HG02759 (cell line): ENCODE measurements around the gene WWTR1.

ENCODE experiments used
- ATAC-seq: cut with Tn5 transposase; IDR thresholded peaks from one replicate; pipeline ENCODE4 v1.9.1; 2021; ENCODE audit warnings: mild to moderate bottlenecking, moderate library complexity; ENCODE audit not compliant: unreplicated experiment

WWTR1 gene

DNA sequence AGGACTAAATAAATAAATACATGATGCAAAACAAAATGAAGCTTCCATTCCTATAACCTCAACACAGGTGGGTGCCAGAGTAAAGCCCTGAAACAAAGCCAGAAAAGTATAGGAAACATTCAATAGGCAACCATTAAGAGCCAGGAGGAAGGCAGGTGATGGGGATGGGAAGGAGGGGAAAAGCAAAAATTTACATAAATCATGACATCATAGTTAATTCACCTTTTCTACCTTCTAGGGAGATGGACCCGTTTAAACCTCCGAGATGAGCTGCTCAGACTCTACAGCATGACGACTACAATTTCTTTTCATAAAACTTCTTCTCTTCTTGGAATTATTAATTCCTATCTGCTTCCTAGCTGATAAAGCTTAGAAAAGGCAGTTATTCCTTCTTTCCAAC, 155.4 kb downstream of the WWTR1 start:
- no peak for ATAC-seq

DNA sequence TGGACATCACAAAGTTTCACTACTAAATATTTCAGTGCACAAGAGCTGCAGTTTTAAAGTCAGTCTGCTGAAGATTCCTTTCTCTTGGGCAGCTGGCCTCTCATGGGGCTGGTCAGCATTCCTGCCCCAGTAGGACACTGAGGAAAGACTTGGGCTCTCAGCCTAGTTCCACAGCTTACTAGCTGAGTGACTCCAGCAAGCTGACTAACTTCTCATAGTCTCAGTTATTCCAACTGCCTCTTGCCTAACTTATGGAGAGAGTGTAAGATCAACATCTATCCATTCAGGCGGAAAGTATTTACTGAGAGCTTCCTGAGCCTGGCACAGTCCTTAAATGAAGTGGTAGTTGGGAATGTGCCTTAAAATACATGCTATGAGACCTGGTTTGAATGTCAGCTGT, 156.3 kb downstream of the WWTR1 start:
- ATAC-seq: no peak

DNA sequence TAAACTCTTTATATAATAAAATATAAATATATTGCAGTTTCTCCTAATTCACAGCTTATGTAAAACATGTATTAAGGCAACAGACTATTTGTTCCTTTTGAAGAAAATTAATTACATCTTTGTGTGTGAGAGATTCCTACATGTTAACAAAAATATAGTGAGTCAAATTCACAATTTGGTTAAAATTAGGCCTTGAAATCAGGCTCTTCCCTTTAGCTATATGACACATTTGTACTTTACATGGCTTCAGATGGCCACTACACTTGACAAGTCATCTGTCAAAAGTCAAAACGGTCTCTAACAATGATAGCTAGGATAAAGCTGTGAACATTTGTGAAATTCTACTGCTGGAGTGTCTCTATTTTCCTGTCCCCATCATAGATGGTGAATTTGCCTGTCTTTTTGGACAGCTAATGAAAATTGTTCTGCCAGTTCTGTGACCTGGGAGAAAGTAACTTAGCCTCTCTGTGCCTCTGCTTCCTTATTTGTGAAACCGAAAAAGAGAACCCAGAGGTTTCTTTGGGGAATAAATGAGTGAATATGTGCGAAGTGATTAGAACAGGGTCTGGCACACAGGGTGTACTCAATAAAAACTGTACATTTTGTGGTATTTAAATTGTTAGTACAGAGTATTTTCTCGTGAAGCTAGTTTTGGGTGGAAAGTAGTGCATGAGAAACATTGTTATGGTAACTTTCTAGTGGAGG, 159.7 kb downstream of the WWTR1 start:
- ATAC-seq: no peak

DNA sequence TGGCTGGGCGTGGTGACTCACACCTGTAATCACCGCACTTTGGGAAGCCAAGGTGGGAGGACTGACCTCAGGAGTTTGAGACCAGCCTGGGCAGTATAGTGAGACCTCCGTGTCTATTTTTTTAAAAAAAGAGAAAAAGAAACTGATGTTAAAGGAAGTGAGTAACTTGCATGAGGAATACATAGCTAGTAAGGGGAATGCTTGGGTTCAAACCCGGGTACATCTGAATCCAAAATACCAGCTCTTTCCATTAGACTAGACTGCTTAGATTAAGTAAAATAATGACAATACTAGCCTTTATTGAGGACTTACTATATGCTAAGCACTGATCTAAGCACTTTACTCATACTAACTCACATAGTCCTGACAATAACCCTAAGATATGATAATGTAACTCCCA, 160.9 kb downstream of the WWTR1 start:
- no peak for ATAC-seq

DNA sequence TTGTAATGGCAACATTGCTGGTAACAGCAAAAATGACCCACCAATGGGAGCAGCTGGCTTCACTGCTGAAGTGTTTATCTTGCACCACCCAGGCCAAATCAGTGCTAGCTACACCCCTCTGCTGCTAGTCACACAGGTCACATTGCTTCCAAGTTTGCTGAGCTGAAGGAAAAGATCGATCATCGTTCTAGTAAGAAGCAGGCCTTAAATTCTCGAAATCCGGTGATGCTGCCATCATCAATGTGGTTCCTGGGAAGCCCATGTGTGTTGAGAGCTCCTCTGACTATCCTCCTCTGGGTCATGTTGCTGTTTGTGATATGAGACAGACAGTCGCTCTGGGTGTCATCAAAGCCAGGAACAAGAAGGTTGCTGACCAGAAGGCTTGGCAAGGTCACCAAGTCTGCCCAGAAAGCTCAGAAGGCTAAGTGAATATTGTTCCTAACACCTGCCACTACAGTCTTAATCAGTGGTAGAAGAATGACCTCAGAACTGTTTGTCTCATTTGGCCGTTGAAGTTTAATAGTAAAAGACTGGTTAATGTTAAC, 162.2 kb downstream of the WWTR1 start:
- no peak for ATAC-seq

DNA sequence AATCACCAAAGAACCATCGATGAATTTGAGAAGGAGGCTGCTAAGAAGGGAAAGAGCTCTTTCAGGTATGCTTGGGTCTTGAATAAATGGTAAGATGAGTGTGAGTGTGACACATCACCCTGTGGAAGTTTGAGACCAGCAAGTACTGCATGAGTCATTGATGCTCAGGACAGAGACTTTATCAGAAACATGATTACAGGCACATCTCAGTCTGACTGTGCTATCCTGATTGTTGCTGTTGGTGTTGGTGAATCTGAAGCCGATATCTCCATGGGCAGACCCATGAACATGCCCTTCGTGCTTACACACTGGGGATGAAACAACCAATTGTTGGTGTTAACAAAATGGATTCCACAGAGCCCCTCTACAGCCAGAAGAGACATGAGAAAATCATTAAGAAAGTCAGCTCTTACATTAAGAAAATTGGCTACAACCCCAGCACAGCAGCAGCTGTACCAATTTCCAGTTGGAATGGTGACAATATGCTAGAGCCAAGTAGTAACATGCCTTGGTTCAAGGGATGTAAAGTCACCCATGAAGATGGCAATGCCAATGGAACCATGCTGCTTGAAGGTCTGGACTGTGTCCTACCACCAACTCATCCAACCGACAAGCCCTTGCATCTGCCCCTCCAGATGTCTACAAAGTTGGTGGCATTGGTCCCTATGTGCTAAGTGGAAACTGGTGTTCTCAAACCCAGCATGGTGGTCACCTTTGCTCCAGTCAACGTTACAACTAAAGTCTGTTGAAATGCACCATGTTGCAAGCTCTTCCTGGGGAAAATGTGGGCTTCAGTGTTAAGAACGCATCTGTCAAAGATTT, 162.9 kb downstream of the WWTR1 start:
- no peak for ATAC-seq

DNA sequence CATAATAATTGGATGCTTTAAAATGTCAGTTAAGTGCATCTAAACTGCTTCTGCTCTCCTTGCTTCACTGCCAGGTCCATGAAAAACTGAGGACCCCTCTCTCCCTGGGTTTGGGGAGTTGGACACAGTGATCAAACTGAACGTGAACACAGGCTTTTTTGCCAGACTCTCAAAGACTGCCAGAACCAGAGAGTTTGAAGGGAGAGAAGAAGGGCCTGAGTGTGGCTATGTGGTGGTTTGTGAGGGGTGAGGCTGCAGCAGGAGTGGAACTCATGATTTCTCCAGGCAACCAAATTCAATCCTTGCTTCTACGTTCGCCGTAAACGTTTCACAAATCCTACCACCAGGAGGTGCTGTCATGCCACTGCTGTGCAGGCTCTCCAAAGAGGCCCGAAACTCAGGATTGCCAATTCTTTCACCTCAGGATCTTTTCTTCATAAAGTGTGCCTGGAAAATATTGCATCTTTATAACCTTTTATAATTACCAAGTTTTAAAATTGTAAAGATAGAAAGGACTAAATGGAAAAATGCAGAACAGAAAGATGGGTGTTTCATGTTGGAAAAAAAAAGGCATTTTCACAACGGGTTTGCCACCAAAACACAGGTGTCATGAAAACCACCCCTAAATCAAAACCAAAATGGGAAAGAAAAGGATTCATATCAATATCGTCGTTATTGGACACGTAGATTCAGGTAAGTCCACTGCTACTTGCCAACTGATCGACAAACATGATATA, 163.6 kb downstream of the WWTR1 start:
- ATAC-seq: no peak

DNA sequence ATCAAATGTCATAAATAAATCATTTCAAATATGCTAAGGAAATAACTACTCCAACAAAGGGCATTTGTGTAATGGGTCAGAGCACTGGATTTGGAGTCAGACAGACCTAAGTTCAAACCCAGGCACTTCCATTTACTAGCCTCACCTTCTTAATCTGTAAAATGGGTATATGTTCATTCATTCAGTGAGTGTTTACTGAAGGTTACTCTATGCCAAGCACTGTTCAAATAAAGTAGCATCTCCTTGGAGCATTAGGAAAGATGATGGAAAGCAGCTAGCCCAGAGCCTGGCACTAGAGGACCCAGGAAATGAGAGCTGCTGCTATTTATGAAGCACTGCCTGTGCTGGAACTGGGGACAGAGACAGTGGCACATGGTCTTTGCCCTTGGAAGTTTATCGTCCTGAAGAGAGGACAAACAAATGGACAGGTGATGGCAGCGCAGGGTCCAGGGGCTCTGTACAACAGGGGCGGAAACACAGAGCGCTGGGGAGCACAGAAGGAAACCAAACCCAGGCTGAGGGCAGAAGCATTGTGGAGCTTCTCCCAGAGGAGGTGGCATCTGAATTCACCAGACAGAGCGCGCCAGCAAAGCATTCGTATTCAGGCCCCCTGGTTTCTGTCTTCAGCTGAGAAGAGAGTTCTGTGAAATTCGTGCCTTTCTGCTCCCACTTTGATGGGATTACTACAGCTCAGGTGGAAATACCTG, 164.4 kb downstream of the WWTR1 start:
- ATAC-seq: no peak

DNA sequence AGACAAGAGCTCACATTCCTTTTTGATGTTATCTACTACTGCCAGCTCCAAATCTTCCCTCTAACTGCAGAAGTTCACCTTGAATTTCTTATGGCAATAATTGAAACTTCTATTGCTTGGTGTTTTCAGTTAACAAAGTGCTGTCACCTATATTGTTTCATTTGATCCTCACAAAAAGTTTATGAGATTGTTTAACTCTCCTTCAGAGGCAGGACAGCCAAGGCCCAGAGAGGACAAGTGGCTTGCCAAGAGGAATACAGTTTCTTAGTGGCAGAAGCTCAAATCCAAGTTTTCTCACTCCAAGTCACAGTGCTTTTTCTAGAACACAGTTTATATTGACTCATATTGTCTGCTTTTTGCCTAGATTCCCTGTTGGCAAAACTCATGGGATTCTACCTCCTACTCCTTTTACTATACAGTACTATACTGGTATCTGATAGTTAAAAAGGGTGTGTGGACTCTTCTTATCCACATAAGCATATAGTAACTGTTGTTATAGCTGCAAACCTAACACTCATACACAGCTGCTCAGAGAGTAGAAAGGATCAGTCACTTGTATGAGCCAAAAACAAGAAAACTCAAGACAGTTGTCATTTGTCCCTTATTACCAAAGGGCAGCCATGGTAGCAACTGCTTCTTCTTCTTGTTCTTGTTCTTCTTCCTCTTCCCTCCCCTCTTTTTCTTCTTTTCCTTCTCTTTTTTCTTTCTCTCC, 167.4 kb downstream of the WWTR1 start:
- no peak for ATAC-seq

DNA sequence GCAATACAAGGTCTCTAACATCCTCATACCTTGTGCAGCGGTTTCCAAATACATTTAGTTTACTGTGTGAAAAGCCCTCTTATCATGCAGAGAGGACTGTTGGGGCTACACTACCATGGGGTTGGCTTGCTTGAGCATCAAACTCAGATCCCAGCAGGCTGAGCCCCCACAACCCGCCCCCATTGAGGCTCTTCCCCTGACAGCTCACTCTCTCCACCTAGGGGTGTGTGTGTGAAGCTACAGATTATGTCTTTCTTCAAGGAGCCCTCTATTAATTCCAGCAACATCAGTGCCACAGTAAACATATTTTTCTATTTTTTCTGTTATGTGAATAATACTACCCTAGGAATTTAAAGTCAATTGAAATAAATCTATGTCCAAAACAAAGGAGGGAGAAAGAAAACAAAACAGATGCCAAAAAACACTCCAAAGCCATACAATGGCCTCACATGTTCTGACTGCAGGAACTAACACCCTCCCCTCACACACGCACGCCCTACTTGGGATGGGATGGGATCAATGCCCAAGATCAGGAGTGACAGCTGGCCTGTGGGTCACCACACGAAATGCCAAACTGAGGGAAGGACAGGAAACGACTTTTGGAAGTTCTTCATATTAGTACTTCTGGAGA, 168.7 kb downstream of the WWTR1 start:
- ATAC-seq: no peak

DNA sequence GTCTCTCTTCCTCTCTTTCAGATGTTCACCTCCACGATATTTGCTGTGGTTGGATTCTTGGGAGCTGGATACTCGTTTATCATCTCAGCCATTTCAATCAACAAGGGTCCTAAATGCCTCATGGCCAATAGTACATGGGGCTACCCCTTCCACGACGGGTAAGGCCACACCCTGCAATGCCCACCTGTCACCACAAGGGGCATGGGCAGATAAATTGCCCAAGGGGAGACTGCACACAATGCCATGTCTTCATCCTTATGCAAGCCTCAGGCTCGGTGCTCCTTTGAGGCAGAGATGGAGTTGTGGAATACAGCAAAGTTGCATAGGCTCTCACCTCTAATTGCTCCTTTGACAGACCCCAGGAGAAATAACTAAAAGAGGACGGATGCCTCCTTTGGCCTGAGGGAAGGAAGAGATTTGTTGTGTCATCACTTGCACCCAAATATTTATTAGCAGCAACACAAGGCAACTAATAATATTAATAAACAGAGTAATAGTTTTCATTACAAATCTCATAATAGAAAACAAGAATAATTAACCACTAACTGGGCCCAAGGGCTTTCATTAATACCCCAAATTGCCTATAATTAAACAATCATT, 170.1 kb downstream of the WWTR1 start:
- ATAC-seq: peak; percentile 83

DNA sequence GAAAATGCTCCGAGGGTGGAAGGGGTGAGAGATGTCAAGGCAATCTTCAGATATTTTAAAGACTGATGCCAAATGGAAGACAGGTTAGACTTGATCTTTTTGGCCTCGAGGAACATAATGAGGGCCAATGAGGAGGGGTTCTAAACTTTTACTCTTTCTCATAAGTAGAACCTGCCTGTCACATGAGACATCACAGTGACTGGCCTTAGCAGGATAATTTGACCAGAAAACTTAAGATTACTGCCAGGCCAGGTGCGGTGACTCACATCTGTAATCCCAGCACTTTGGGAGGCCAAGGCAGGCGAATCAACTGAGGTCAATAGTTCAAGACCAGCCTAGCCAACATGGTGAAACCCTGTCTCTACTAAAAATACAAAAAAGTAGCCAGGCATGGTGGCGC, 171.1 kb downstream of the WWTR1 start:
- ATAC-seq: no peak

DNA sequence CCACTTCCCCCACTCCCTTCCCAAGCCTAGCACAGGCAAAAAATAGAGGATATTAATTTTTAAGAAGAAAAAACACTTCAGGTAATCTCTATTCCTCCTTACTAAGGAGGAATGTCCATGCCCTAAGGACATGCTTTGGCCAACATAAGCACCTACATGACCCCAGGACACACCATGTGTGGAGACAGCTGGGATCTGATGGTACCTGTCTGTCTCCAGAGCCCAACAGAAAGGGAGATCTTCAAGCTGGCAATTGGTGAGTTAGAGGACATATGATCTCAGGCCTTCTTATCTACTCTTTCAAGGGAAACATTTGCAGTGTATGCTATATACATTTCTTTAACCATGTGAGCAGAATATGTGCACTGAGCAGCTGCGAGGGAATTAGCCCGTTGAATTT, 176.3 kb downstream of the WWTR1 start:
- no peak for ATAC-seq

DNA sequence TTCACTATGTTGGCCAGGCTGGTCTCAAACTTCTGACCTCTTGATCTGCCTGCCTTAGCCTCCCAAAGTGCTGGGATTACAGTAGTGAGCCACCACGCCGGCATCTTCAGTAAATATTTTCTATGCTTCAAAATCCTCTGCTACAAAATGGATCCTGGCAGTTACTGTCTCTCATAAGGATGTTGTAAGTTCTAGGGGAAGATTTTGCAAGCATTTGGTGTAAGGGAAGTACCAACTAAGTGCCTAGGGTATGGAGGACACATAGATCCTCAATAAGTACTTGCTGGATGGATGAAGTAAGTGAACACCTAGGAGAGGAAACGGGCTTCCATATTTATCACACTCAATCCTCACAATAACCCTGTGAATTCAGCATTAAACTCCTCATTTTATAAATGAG, 176.8 kb downstream of the WWTR1 start:
- no peak for ATAC-seq

DNA sequence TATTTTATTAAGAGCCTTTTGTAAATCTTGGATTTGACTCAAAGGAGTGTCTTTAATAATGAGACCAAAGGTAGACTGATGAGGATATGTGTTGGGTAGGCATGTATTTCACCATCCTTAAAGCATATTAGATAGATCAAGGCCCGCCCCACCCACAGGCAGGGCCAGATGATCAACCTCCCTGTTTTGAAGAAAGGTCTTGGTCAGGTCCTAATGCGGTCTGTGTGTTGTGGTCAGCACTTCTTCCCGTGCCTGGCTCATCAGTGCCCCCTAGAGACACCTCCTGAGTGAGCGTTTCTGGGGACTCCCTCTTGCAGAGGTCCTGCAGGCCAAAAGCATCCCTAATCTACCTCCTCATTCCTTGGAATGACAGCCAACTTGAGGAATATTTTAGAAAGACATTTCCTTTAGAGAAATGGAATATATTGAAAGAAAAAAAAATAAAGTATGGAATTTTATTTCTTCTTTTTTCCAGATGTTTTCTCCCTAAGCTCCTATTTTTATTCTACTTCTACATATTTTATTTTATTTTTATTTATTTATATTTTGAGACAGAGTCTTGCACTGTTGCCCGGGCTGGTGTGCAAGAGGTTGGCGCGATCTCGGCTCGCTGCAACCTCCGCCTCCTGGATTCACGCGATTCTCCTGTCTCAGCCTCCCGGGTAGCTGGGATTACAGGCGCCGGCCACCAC, 177.4 kb downstream of the WWTR1 start:
- ATAC-seq: peak; percentile 99

DNA sequence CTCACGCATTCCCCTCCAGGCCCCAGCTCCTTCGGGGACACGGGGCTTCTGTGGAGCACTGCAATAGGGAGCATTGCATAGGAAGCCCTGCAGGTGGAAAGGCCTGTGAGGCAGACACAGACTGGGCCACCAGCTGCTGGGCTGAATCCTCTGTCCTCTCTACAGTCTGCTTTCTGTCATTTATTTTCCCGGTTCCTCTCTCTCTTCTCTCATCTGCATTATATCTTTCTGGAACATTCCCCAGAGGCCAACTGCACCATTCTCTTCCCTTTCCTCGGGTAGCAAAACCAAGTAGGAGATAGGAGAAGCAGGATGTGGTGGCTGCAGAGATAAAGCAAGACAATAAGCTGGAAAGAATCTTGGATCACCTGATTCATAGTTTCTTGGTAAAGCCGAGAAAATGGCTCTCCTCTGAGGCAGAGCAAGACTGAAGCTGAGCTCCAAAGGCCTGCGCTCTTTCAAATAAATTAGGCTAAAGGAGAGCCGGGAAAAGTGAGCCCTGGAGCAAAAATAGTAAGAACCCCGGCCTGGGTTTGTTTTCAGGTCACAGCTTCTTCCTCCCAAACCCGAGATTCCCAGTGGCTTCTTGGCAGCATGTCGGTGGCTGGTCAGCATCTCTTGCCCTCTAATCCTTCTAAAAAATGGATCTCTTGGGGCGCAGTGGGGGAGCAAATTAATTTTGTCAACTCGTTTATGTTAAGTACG, 178.1 kb downstream of the WWTR1 start:
- no peak for ATAC-seq

DNA sequence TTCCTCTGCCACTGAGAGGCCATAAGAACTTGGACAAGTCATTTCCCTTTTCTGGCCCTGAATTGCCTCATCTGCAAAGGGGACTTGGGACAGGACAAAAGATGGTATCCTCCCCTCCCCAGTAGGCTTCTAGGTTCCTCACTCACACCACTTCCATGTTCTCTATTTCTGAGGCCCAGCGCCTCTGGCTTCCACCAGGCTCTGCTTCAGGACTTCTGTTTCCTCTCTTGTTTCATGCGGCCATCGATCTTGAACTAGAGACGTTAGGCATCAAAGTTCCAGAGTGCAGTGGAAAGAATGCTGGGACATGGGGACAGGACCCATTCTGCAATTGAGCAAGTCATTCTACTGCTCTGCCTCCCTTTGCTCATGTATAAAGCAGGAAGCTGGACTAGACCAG, 181.6 kb downstream of the WWTR1 start:
- ATAC-seq: no peak

DNA sequence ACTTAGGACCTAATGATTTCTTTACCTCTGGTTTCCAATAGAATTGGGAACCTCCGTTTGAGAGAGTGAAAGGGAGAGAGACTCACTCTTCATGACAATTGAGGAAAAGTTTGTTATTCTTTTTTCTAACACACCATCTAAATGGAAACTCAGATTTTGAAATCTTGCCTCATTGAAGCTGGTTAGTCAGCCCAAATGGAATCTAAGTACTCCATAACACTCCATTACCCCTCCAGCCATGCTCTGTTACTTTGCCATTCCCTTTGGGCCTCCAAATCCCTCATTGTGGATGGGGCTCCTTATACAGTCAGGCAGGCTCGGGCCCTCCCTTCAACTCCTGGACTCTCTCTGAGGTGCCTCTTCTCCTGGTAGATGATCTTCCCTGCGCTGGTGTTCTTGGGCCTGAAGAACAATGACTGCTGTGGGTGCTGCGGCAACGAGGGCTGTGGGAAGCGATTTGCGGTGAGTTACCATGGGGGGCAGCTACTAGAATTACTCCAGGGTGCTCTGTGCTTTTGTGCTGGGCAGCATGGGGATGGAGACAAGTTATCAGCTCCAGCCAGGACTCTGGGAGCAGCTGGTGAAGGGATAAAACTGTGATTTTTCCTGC, 182.3 kb downstream of the WWTR1 start:
- no peak for ATAC-seq
